HG03442 (cell line): ENCODE measurements around the gene CDK16.
"Not testable (repeated sequence)": the region's sequence is repeated elsewhere in the genome, so short reads cannot be mapped to it uniquely, and the experiment has no call there.

Source experiments
- ATAC-seq: cut with Tn5 transposase; IDR thresholded peaks from one replicate; pipeline ENCODE4 v1.9.1; 2021; ENCODE audit warnings: mild to moderate bottlenecking, moderate library complexity; ENCODE audit not compliant: unreplicated experiment

The CDK16 gene

DNA sequence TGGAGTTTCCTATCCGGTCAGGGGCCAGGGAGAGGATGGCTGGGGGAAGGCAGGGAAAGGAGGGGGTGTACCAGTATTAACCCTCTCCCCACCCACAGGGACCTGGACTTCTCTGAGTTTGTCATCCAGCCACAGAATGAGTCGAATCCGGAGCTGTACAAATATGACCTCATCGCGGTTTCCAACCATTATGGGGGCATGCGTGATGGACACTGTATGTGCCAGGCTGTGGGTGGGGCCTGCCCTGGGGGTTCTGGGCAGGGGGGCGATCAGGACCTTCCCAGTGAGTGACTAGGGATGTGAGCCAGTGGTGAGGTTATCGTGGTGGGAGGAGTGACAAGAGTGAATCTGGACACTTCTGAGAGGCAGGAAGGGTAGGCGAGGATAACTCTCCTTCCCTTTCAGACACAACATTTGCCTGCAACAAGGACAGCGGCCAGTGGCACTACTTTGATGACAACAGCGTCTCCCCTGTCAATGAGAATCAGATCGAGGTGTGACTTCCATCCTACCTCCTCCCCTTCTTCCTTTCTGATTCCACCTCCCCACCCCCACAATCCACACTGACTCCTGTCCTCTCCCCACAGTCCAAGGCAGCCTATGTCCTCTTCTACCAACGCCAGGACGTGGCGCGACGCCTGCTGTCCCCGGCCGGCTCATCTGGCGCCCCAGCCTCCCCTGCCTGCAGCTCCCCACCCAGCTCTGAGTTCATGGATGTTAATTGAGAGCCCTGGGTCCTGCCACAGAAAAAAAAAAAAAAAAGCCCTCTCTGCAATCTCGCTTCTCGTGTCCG, 28.9 kb downstream of the CDK16 start:
- ATAC-seq: no peak

DNA sequence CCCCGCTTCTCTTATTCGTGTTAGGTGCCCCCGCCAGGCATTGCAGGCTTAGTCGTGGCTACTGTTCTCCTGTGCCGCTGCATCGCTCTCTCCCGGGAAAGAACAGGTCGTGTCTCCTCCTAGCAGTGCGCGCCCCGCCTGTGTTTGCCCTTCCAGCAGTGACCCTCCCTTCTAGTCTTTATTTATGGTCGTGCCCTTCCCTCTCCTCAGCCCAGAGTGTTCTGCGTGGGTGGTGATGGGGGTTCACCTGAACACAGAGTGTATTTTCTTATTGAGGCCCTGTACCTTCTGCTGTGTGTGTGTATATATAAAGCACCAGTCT, 29.5 kb downstream of the CDK16 start:
- ATAC-seq: no peak

DNA sequence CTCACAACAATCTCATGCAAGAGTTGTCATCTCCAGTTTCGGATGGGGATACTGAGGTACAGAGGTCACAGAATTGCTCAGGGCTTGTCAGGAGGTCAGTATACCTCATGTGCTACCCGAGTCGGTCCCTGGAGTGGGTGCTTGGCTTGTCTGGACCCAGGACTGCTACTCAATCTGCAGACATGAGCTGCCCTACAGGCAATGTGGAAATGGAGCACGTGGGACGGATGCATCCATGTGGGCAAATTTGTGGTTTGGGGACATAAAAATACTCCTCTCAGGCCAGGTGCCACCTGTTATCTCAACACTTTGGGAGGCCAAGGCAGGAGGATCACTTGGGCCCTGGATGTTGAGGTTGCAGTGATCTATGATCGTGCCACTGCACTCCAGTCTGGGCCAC, 30.1 kb downstream of the CDK16 start:
- ATAC-seq: no peak

DNA sequence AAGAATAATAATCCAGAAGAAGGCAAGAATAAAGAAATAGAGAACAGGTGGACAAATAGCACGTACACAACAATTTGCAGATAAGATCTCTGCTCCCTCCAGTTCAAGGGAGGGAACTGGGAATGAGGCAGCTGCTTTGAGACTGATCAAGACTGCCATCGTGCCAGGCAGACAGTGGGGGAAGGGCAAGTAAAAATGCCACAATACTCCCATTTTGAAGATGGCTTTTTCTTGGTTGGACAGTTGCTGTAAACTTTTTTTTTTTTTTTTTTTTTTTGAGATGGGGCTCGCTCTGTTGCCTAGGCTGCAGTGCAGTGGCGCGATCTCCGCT, 31.5 kb downstream of the CDK16 start:
- no peak for ATAC-seq

DNA sequence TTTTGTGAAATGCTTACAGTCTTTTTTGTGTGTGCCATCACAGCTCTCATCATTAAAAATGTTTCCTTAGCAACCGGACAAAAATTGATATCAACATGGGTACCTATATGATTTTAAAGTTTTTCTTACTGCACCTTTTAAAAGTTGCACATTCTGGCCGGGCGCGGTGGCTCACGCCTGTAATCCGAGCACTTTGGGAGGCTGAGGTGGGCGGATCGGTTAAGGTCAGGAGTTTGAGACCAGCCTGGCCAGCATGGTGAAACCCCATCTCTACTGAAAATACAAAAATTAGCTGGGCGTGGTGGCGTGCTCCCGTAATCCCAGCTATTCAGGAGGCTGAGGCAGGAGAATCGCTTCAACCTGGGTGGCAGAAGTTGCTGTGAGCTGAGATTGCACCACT, 39.1 kb downstream of the CDK16 start:
- ATAC-seq: not testable (repeated sequence)

DNA sequence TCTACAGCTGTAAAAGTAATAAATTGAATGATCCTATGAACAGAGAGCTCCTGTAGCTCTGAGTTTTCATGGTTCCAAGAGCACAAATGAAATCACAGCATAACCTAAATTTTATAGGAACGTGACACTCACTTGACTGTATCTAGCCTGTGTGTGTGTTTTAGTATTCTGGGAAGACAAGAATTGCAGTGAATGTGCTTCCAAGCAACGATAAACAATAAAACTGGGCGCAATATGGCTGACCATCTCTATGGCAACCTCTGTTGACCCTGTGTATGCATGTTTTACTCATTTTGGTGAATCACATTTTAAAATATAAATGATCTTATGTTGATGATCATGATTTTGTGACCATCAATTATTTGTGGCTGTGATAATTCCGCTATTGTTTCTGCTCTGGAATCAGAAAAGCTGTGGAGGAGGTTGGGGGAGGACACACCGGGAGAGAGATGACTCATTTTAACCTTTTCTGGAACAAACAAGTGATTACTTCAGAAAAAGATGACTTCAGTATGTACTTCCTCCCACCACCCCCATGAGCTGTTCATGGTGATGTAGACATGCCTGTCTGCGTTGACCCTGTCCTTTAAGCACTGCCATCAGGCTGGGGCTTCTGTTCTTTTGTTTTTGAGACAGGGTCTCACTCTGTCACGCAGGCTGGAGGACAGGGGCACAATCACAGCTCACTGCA, 46.1 kb downstream of the CDK16 start:
- no peak for ATAC-seq

DNA sequence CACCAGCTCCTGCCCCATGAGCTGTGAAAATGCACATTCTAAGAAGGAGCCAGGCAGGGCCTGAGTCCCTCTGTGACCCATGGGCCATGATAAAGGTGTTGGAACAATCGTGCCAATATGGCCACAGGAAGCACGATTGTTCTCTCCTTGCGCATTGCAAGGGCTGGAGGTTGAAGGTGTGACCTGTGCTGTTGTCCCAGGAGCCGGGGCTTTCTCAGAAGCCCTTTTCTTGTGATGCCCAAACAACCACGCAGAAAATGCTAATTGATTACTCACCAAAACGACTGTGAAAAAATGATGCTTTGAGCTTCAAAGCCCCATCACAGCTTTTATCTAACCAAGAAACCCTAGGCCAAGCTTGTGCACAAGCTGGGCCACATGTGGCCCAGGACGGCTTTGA, 48.2 kb downstream of the CDK16 start:
- no peak for ATAC-seq

DNA sequence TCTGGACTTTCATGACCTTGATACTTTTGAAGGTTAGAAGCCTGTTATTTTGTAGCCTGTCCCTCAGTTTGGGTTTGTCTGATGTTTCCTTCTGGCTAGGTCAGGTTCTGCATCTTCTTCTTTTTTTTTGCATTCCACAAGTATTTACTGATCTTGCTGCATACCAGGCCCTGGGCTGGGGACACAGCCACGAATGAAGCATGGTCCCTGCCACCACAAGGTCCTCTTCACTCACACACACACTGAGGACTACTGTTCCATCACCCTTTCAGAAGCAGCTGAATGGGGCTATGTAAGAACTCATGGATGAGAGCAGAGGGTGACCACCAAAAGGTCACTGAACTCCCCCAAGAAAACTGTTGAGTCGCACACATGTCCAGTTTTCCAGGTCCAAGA, 53.5 kb downstream of the CDK16 start:
- no peak for ATAC-seq

DNA sequence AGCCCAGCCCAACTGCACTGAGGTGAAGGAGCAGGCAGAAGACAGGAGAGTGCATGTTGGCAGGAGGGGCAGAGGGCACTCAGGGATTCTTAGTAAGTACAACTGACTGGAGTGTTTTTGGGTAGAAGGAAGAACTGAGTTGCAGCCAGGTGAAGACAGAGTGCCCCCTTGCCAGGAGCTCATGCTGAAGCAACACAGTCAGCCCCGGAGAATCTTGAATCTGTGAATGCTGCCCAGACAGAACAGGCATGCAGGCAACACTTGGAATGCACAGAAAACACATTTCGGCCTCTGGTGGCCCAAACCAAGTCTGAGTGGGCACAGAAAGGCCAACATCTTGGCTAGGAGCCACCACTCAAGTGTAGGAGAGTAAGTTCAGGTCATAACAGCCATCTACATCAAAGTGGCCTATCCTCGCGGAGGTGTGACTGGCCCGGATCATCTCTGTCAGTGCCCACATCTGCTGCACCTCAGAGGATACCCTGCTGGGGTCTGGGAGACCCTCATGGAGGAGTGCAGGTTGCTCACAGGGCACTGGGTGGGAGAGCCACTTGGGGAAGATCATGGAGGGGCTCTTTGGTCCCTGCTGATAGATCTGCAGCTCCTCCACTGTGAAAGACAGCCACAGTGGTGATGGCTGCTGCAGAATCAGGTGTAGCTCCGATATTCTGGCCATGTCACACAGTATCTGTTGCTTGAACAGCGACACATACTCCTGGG, 54.7 kb downstream of the CDK16 start:
- no peak for ATAC-seq

DNA sequence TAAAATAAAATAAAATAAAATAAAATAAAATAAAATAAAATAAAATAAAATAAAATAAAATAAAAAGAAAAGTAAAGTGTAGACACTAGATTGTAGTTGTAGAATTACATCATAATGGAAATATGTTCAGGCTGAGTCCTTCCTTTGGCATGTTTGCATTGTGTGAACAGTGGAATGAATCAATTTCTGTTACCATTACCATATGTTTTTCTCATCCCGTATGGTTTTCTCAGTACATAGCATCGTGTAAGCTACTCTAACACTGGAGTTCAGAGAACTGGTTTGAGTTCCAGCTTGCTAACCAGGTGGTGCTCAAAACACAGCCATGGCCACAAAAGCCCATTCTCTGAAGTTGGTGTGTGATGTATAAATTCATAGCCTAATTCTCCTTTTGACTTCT, 60.2 kb downstream of the CDK16 start:
- ATAC-seq: no peak
